Left colon (tissue), 2 donors: ENCODE results near the gene P4HA3. TPM values are rescaled to one million over a fixed set of nuclear protein-coding genes. Genes with fewer than 3 reads are reported as not detected.
A peak's percentile ranks its signal among the peaks of the same experiment; 100 is the strongest.
"Not testable (repeated sequence)": the region's sequence is repeated elsewhere in the genome, so short reads cannot be mapped to it uniquely, and the experiment has no call there.

Experiments used
- ATAC-seq: fragments of 200-7000 bp; cut with Tn5 transposase; one replicate; pipeline ENCODE4 v1.9.1; 2020; ENCODE audit warnings: mild to moderate bottlenecking, moderate library complexity
- DNase-seq, 2 donors: peaks; one replicate each; pipeline ENCODE4 v3.0.0-alpha.2; 2020
- intact Hi-C, 2 donors: fragments of 100-400 bp; cut with DNase I in 1 of 2; cut with micrococcal nuclease in 1 of 2; formaldehyde crosslinking; loops; one replicate each; pipeline versions ENCODE4 v1.11.2 to v1.14.0; 2022; cut with DNase I, micrococcal nuclease
- long read RNA-seq: library from polyadenylated mRNA; unstranded; transcript quantifications from one replicate; pipeline ENCODE4 v2.0.0, GENCODE V29; 2021
- total RNA-seq, 2 donors: library from RNA; stranded (reverse); fragmentation: NEBNext Ultra II Directional; extraction: Animal tissue kit (Norgen Biotek cat#: 25700); gene quantifications; one replicate each; pipeline ENCODE4 v1.2.1, GENCODE V29; 2021
- donor health status: DM: no; HTN: no; CAD: no.
- donor health status: DM: yes; HTN: yes; CAD: no.

Gene P4HA3
- under 1 TPM; 0.25 to 0.27 TPM for total RNA-seq
- long read RNA-seq, partial matches to known transcripts: 0 of 2 reads
- long read RNA-seq, other reads (novel, unspliced or antisense): 2 of 2 reads

DNA sequence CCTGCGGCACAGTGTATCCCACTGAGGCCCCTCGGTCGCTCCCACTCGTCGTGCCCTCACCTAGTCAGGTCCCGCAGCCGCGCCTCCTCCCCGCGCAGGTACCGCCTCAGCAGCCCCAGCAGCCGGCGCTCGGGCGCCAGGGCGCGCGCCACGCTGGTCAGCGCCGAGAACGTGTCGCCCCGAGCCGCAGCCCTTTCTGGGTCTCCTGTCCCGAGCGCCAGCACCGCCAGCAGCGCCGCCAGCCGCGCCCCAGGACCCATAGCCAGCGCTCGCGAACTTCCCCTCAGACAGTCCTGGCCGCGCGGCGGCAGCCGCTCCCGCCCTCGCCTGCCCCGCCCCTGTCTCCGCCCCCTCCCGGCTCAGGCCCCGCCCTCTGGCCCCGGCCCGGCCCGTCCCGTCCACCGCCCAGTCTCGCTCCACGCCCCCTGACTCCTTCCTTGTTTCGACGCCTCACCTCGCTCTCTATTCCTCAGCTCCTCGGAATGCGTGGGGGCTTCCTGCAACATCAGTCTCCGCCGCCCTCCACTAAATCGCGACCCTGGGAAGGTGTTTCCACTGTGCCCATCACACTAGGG lies at the start of gene P4HA3:
TSS of gene P4HA3 (minus strand) at position 289 of the 575 bp plus-strand sequence. CDS start at position 260, 29 bp downstream.
- DNase-seq (peak; percentile 53 to 78), ATAC-seq (peak; percentile 99)
- intact Hi-C loops: no loop called here

DNA sequence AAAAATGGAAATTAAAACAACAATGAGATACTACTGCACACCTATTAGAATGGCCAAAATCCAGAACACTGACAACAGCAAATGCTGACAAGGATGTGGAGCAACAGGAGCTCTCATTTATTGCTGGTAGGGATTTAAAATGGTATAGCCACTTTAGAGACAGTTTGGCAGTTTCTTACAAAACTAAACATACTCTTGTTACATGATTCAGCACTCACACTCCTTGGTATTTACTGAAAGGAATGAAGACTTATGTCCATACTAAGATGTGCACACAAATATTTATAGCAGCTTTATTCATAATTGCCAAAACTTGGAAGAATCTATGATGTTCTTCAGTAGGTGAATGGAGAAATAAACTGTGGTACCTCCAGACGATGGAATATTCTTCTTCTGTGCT lies 46.0 kb upstream of the P4HA3 start:
- no peak for ATAC-seq
- intact Hi-C loops: no loop called here
- no peak for DNase-seq

DNA sequence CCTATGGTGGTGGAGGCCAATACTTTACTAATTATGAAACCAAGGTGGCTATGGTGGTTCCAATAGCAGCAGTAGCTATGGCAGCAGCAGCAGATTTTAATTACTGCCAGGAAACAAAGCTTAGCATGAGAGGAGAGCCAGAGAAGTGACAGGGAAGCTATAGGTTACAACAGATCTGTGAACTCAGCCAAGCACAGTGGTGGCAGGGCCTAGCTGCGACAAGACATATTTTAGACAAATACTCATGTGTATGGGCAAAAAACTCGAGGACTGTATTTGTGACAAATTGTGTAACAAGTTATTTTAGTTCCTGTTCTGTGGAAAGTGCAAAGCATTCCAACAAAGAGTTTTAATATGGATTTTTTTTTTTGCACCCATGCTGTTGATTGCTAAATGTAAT lies 44.2 kb upstream of the P4HA3 start:
- no peak for DNase-seq
- intact Hi-C loops: no loop called here
- ATAC-seq: no peak

DNA sequence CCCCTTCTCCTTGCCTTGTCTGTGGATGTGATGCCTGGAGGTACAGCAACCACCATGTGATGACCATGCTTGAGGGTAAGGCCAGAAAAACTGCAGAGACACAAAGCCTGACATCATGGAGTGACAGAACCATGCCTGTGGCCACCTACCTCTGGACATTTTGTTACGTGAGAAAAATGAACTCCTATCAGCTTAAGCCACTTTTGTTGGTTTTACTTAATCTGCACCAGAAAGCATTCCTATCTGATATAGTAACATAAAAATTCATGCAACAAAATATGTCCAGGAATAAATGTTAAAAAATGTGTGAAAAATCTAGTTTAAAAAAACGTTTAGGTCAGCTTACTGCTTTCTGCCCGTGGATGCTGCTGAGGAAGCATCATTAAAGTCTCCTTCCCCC lies 42.6 kb upstream of the P4HA3 start:
- DNase-seq (no peak), ATAC-seq (no peak)
- intact Hi-C loops: no loop called here

DNA sequence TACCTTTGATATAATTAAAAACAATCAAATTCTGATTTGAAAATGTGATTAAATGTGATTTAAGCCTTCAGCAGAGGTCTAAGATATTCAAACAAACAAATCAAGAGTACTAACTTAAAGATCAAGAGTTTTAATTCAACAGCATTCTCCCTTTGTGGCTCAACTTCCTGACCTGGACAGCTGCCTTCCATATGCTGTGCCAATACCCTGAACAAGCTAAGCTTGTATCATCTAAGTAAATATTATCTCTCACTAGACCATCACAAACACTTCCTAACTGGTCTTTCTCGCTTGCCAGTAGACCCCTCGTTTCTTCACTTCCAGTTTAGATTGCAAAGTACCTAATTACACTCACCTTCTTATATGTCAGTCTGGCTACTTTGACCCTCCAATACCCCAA lies 35.9 kb upstream of the P4HA3 start:
- intact Hi-C loops: no loop called here
- DNase-seq: no peak
- ATAC-seq: no peak

DNA sequence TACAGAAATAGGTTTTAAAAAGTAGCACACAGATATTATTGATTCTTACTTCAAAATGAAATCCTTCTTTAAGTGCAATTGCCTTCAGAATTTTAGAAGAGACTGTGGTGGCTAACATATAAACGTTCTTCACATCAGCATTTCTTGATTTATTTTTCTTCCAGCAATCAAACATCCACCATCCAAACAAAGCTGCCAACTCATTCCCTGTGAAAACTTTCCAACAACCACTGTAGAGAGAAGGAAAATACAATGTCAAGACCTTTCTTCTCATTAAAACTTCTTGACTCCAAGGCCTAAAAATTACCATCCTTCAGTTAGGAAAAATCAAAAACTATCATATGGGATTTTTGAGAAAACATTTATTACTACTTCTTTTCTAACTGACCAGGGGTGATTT lies 34.0 kb upstream of the P4HA3 start:
- intact Hi-C loops: no loop called here
- no peak for ATAC-seq
- no peak for DNase-seq

DNA sequence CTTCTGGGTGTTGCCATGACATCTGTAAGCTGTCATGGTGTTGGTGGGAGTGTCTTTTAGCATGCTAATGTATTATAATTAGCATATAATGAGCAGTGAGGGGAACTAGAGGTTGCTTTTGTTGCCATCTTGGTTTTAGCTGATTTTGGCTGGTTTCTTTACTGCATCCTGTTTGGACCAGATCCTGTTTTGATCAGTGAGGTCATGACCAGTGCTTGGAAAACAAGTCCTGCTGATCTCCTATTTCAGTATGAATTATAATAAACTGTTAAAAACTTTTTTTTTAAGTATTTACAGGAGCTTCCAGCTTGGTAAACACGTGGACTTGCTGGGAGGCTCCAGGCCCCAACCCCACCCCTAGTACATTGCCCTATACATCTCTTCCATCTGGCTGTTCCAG lies 30.5 kb upstream of the P4HA3 start:
- DNase-seq (no peak), ATAC-seq (peak; percentile 25)
- intact Hi-C loops: no loop called here

DNA sequence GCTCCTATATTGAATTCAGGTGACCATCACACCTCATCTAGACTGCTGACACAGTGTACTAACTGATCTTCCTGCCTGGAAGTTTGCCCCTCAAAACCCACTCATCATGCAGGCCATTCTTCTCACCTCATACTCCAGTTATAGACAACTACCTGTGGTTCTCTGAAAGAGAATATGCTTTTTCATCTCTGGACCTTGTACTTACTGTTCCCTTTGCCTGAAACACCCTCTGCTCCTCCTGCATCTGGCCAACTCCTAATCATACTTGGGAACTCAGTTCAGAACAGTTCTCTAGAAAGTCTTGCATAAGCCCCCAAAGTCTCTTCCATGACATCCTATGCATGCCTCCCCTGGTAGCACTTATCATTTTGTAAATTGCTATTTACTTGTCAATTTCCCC lies 28.2 kb upstream of the P4HA3 start:
- ATAC-seq (peak; percentile 66), DNase-seq (no peak)
- intact Hi-C loops: no loop called here

DNA sequence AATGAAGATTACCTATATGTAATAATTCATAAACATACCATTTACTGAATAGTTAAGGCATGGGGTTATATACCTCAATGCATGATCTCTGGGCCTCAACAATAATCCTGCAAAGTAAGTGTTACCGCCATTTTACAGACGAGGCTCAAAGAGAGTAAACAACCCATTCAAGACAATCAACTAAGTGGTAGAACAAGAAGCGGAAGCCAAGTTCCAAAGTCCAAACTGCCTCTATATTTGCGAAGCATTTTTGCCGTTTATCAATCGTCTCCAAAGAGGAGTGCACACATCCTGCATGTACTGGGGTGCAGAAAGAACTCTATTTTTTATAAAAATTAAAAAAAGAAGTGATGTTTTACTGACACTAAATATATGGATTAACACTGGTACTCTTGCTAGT lies 27.5 kb upstream of the P4HA3 start:
- intact Hi-C loops: no loop called here
- DNase-seq: peak in 1 of 2 donors; percentile 34
- peak; percentile 92 for ATAC-seq

DNA sequence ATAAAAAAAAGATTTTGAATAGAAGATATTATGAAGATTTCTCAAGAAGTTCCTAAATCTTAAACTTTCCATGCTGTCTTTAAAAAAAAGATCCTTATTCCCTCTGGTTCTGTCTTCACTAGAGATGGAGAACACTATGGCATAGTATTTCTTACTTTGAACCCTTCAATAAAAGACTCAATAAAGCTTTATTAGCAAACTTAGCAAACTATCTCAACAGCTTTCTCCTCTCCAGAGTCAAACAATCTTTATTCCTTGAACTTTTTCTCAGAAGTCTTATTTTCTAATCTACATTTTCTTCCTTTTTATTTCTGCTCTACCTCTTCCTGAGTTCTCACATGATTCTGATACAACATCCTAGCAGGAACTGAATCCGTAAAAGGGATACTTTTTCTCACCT lies 21.8 kb upstream of the P4HA3 start:
- DNase-seq: no peak
- intact Hi-C loops: no loop called here
- ATAC-seq: no peak

DNA sequence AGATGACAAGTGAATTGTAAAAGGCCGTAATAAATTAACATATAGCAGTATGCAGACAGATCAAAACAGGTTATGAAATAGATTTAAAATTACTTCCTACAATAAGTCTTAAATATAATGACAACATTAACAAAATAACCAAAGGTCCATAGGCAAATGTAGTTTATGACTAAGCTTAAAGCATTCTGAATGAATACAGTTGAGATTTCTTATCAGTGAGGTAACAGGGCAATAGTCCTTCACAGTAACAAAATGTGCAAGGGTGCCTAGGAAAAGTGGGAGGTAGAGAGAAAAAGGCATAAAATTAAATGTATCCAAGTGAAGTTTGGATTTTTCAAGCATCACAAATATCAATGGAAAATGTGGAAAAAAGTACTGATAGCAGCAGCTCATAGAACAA lies 20.9 kb upstream of the P4HA3 start:
- DNase-seq (no peak), ATAC-seq (peak; percentile 61)
- intact Hi-C loops: no loop called here

DNA sequence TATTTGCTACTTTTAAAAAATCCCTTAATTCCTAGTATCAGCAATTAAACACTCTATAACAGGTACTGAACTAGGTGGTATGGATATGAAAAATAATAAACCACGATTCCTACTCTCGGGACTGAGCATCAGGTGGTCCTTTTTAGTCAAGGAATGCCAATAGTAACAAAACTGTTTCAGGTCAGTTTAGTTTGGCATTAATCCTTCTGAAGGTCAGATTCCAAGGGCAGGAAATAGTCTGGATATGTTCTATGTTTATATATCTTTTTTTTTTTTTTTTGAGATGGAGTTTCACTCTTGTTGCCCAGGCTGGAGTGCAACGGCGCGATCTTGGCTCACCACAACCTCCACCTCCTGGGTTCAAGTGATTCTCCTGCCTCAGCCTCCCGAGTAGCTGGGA lies 19.6 kb upstream of the P4HA3 start:
- intact Hi-C loops, DNase-seq, ATAC-seq: not testable (repeated sequence)

DNA sequence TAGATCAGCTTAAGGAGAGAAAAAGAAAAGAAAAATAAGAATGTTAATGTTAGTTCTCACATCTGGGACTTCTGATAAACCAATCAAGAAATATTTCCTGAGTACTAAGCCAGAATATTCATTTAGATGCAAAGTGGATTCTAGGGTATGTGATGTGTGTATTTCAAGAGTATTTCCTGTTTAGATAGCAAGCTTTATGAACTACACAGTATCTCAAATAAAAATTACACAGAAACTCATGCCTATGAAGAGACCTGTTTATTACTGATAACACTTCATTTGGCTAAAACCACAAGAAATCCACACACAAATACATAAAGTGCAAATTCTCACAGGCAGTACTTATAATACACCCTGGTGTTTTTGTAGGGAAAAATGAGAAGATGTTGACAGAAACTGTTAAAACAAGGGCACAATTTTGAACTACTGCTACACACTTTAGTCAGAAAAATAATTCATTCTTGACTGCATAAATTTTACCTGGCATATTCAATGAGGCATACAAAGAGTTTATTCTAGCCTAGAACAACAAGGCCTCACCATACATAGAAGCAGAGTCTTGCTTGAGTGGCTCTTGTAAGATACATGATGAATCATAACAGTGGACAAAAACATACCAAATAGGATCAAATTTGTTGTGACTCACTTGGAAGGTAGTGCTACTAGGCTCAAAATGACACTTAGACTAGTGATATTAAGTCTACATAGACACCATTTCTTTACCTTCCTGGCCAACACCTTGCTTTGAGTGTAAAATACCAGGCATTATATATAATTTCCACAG lies 18.8 kb upstream of the P4HA3 start:
- DNase-seq: no peak
- intact Hi-C loops: no loop called here
- peak; percentile 25 for ATAC-seq

DNA sequence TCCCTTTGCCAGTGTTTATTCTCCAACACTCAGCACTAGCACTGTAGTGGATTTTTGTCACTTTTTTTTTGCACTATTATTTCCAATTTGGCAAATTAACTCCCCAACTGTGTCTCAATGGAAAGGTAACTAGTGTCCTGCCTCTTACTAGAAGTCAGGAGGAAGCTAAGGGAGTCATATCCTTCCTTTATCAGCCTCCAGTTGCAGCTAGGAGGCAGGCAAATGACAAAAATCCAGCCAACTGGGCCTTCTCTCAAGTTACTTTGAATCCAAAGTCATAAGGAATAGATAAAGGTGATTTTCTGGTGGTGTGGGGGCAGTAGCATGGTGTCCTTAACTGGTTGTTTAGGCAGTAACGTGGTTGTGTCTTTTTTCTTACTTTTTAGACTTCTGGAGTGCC lies 15.6 kb upstream of the P4HA3 start:
- DNase-seq (no peak), ATAC-seq (no peak)
- intact Hi-C loops: no loop called here

DNA sequence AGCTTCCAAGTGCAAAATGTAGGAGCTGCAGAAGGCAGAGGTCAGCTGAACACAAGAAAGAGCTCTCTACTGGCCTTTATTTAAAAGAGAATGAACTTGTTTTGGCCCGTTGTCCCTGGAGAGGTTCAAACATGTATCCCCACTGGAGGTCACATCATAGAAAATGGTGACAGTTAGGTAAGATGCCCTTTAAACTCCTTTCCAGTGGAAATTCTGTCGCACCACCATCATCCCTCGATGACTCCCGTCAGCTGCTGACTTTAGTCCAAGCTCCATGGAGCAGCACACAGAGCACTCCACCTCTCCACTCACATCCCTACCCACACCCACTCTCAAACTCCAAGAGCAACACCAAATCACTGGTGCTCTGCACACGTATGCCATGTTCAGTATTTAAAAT lies 15.2 kb upstream of the P4HA3 start:
- ATAC-seq: no peak
- intact Hi-C loops: no loop called here
- DNase-seq: no peak

DNA sequence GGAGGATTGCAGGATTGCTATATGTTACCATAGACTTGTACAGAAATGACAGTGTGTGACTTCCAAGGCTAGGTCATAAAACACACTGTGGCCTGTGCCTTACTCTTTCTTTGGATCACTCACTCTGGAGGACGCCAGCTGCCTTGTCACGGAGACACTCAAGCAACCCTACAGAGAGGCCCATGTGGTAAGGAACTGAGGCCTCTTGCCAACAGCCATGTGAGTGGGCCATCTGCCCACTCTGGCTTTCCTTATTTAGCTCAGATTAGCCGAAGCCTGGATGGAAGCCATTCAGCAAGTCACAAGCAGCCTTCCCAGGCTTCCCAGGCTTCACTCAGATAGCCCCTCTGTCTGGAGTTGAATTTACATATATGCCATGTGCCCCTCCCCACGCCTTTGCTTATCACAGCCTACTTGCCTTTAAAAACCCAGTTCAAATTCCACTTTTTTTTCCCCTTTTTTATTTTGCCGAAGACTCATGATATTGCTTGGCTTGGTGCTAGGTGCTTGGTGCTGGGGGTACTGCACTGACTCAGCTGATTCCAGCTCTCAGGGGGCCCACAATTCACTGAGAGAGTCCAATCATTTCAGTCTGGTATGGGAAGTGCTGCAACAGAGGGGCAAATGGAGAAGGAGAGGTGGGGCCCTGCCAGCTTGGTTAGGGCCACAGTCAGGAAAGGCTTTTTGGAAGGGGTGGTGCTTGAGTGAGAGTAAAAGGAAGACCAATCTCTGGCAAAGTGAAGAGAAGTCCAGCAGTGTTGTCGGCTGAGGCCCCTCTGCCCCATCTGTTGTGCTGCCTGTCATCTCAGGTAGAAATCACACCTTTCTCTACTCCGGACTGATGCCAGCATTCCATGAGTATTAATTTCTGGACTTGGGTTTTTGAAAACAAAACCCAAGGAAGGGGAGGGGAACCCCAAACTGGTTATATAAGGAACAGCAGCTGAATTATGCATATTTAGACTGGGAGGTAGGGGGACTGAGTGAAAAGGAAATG lies 14.5 kb upstream of the P4HA3 start:
- DNase-seq (peak; percentile 47 to 71), ATAC-seq (peak; percentile 32)
- intact Hi-C loops: no loop called here

DNA sequence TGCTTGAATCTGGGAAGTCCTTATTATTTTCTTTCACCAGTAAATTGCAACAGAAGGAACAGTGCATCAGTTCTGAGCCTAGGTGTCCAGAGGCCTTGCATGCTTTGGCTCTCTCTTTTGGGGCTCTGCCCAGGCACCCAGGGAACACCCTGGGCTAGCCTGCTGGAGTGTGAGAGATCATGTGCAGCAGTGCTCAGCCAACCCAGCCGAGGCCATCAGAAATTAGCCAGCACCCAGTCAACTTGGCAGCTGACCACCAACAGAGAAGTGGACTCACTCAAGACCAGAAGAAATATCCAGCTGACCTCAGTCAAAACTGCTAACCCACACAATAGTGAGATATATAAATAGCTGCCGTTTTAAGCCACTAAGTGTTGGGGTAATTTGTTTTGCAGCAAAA lies 11.2 kb upstream of the P4HA3 start:
- no peak for ATAC-seq
- DNase-seq: peak in 1 of 2 donors; percentile 57
- intact Hi-C loops: loop anchor here in 1 of 2 donors (5.0 kb wide), 1 partner anchor 65 kb away; no protein-coding TSS in a partner anchor

DNA sequence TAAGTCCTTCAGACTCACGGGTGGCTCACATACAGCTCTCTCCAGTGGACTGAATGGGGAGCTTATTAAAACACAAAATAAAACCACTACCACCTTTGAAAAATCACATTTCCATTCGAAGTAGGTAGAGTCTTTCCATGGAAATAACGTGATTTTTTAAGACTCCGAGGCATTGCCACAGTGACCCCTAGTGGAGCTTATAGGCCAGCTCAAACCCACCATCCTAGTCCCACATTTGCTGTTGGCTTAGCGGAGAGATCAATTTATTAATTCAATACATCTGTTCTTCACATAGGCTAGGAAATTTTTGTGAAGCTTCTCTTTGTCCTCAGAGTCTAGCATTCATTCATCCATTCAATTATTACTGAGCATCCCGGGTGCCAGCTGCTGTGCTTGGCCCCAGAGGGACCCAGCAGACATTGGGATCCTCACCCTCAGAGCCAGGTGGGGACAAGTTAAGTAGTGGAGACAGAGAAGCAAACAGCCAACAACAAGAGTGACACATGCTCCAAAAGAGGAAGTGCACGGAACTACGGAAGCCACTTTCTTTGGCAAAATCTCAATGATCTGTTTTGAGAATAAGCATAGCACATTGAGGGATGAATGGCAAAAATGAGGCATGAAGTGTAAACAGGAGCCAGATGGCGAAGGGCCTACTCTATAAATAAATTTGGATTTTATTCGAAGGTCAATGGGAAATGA lies 10.2 kb upstream of the P4HA3 start:
- intact Hi-C loops: loop anchor here in 1 of 2 donors (5.0 kb wide), 1 partner anchor 64 kb away; no protein-coding TSS in a partner anchor
- DNase-seq: no peak

DNA sequence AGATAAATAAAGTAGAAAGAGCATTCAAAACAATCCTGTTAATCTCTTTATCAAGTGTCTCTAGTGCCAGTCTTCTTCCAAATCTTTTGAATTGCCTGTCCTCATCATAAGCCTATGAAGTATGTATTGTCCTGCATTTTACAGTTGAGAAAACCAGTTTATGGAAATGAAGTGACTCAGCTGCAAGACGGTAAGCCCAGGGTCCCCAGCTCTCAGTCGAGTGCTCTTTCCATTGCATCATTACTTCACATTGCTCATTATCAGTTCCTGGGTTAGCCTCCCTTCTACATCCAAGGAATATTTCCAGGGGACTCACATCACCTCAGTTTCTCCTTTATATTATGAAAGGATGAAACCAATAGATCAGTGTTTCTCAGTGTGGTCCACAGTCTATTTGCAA lies 9.1 kb upstream of the P4HA3 start:
- no peak for ATAC-seq
- no peak for DNase-seq
- intact Hi-C loops: loop anchor here in 1 of 2 donors (5.0 kb wide), 1 partner anchor 63 kb away; no protein-coding TSS in a partner anchor

More for the DNA sequence above, 10.2 kb upstream of the P4HA3 start:
- ATAC-seq: peak; percentile 39
